Measurements from ENCODE around the gene MCEE.
"Not testable (repeated sequence)": the region's sequence is repeated elsewhere in the genome, so short reads cannot be mapped to it uniquely, and the experiment has no call there.

MCEE gene

GRCh38 chr2:71130152-71130904 lies at the start of gene MCEE, which contains the start of gene MPHOSPH10:
Gene MCEE, minus strand, starts transcription at chr2:71130229. Its CDS starts 10 bp downstream, at chr2:71130219.
Gene MPHOSPH10, plus strand, starts transcription at chr2:71130634. Its CDS starts 32 bp downstream, at chr2:71130666.
- peak; percentile 80 for DNase-seq

- not testable (repeated sequence) for DNase-seq
These were observed 48.8 kb upstream of the MCEE start for GRCh38 chr2:71178836-71179235.

- DNase-seq = no peak
These were observed 44.2 kb upstream of the MCEE start for GRCh38 chr2:71174207-71174606.

GRCh38 chr2:71173096-71173495 lies 43.1 kb upstream of the MCEE start:
- DNase-seq = no peak

GRCh38 chr2:71166812-71167211 lies 36.8 kb upstream of the MCEE start:
- DNase-seq = no peak

GRCh38 chr2:71157124-71157793 lies 27.2 kb upstream of the MCEE start:
- DNase-seq = no peak

GRCh38 chr2:71156573-71156972 lies 26.5 kb upstream of the MCEE start:
- no peak for DNase-seq

GRCh38 chr2:71155846-71156245 lies 25.8 kb upstream of the MCEE start:
- DNase-seq = no peak

GRCh38 chr2:71154798-71155197 lies 24.8 kb upstream of the MCEE start:
- DNase-seq = no peak

GRCh38 chr2:71154279-71154678 lies 24.2 kb upstream of the MCEE start:
- DNase-seq = no peak

- DNase-seq = no peak
These were observed 23.7 kb upstream of the MCEE start for GRCh38 chr2:71153585-71154224.

GRCh38 chr2:71151620-71152019 lies 21.6 kb upstream of the MCEE start:
- no peak for DNase-seq

- no peak for DNase-seq
These were observed 20.2 kb upstream of the MCEE start for GRCh38 chr2:71150082-71150816.

GRCh38 chr2:71148506-71149063 lies 18.6 kb upstream of the MCEE start:
- DNase-seq = no peak

- no peak for DNase-seq
These were observed 13.8 kb upstream of the MCEE start for GRCh38 chr2:71143782-71144181.

GRCh38 chr2:71136174-71136573 lies 6.1 kb upstream of the MCEE start:
- no peak for DNase-seq

GRCh38 chr2:71133603-71134002 lies 3.6 kb upstream of the MCEE start:
- DNase-seq = no peak

GRCh38 chr2:71131387-71132166 lies 1.5 kb upstream of the MCEE start:
- DNase-seq = not testable (repeated sequence)

- no peak for DNase-seq
These were observed 846 bp upstream of the MCEE start for GRCh38 chr2:71130905-71131244.

GRCh38 chr2:71129902-71130151 lies 202 bp downstream of the MCEE start:
- DNase-seq = peak; percentile 38

- no peak for DNase-seq
These were observed 721 bp downstream of the MCEE start for GRCh38 chr2:71129114-71129901.

GRCh38 chr2:71126957-71127356 lies 3.1 kb downstream of the MCEE start:
- no peak for DNase-seq

Data from DMS153 (cell line).